Cardiac muscle cell (in vitro differentiated cells and primary cell): ENCODE results near the gene PLSCR4. TPM values are rescaled to one million over a fixed set of nuclear protein-coding genes. Genes with fewer than 3 reads are reported as not detected.

ENCODE experiments used
- DNase-seq, 2 donors: peaks; one replicate each; pipeline versions ENCODE4 v3.0.0 to v3.0.0-alpha.2; 2010 to 2017; ENCODE audit warnings: low read depth in 1 of 2, low spot score in 1 of 2
- H3K27ac ChIP-seq: fragments of 200-600 bp; sonication (generic); 2 replicates; pipeline ENCODE4 v1.5.1; 2016
- H3K27me3 ChIP-seq: fragments of 200-600 bp; sonication (generic); 2 replicates; pipeline ENCODE4 v1.6.0; 2016; ENCODE audit warnings: control low read depth
- H3K36me3 ChIP-seq: fragments of 200-600 bp; sonication (generic); 2 replicates; pipeline ENCODE4 v1.5.1; 2016; ENCODE audit warnings: control low read depth
- H3K4me1 ChIP-seq: fragments of 200-600 bp; sonication (generic); 2 replicates; pipeline ENCODE4 v1.8.1; 2017; ENCODE audit warnings: low read depth, mild to moderate bottlenecking, mixed run types
- H3K4me3 ChIP-seq: fragments of 200-600 bp; sonication (generic); 2 replicates; pipeline ENCODE4 v1.5.1; 2016; ENCODE audit warnings: mild to moderate bottlenecking
- H3K9me3 ChIP-seq: fragments of 200-600 bp; sonication (generic); 2 replicates; pipeline ENCODE4 v1.5.1; 2017; ENCODE audit warnings: low read depth, mild to moderate bottlenecking, control low read depth
- polyA plus RNA-seq: library from polyadenylated mRNA; unstranded; fragments of >200 nt; fragmentation: Nextera tagmentation; extraction: Ambion mirVana; gene quantifications from 2 replicates; pipeline ENCODE4 v1.2.1, GENCODE V29; 2016
- total RNA-seq: library from RNA; depleted of rRNA; stranded (reverse); fragments of >200 nt; gene quantifications from 2 replicates; pipeline ENCODE4 v1.2.3, GENCODE V29; 2016
- TF ChIP-seq, protein P1 (sequence below): IDR thresholded peaks from 2 replicates; pipeline ENCODE4 v1.5.1; 2012; ENCODE audit warnings: low read depth, mild to moderate bottlenecking, low read length

PLSCR4 gene
- total and polyA plus RNA-seq, 2 experiments from 2014 or later, result 1.2 to 1.3 TPM

DNA sequence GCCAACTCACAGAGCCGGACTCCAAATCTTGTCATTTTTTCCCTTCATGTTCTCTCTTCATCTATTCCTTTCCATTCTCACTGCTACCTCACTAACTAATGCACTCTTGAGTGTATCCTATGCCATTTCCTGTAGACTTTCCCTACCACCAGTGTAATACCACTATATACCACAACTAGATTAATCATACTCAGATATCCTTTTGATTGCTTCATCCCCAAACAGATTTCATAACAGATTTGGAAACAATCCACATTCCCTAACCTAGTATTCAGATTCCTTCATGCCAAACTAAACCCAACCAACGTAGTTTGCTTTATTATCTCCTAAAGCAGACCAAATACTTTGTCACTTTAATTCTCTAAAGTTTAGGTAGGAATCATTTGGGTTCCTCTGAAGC lies 87.3 kb downstream of the PLSCR4 start:
- H3K4me1 ChIP-seq, result peaks cover 39% of the 10 kb centered on the region
- TF ChIP-seq, protein P1, sequence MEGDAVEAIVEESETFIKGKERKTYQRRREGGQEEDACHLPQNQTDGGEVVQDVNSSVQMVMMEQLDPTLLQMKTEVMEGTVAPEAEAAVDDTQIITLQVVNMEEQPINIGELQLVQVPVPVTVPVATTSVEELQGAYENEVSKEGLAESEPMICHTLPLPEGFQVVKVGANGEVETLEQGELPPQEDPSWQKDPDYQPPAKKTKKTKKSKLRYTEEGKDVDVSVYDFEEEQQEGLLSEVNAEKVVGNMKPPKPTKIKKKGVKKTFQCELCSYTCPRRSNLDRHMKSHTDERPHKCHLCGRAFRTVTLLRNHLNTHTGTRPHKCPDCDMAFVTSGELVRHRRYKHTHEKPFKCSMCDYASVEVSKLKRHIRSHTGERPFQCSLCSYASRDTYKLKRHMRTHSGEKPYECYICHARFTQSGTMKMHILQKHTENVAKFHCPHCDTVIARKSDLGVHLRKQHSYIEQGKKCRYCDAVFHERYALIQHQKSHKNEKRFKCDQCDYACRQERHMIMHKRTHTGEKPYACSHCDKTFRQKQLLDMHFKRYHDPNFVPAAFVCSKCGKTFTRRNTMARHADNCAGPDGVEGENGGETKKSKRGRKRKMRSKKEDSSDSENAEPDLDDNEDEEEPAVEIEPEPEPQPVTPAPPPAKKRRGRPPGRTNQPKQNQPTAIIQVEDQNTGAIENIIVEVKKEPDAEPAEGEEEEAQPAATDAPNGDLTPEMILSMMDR, result peak; percentile 21

DNA sequence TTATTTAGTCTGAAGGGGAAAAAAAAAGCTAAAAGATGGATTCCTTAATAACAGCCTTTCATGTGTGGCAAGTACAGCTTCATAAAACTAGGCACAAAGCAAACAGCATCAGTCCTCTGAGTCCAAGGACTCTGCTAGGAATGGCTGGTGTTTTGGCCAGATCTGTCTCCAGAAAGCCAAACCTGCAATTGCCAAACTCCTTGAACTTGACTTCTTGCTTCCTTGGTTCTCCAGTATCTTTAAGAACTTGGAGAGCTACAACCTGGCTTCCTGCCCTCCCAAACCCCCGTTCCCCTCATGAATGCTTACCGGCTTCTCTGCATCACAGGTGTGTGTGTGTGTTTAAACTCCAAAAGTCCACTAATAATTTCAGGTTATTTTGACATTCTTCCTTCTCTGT lies 88.3 kb downstream of the PLSCR4 start:
- peak overlapping the region; percentile 91 for H3K27ac ChIP-seq
- TF ChIP-seq, protein P1, result no peak
- no peak for DNase-seq
- H3K4me3 ChIP-seq, result no peak overlapping the region
- H3K4me1 ChIP-seq, result peaks cover 48% of the 10 kb centered on the region
- no peaks in the 10 kb centered on the region for H3K9me3 ChIP-seq
- no peaks in the 10 kb centered on the region for H3K36me3 ChIP-seq
- H3K27me3 ChIP-seq, result no peaks in the 10 kb centered on the region

More for the DNA sequence above, 87.3 kb downstream of the PLSCR4 start:
- H3K36me3 ChIP-seq, result no peaks in the 10 kb centered on the region
- H3K27me3 ChIP-seq, result no peaks in the 10 kb centered on the region
- peak in 1 of 2 donors; percentile 95 for DNase-seq
- H3K4me3 ChIP-seq, result no peak overlapping the region
- H3K27ac ChIP-seq, result no peak overlapping the region
- no peaks in the 10 kb centered on the region for H3K9me3 ChIP-seq

DNA sequence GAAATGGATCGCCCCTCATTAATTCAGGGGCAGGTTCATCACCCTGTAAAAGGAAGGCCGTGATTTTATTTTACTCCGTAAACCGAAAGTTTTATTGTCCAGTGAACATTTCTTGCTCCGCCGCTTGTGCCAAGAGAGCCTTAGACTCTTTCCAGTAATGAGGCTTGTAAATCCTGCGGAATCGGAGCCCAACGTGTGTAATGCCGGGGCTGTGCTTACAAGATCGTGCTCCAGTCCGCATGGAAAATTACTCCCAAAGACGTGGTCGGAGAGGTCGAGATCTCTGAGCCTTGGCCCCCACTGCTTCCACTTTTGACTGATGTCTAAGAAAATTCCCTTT lies 89.3 kb downstream of the PLSCR4 start:
- peak overlapping the region; percentile 91 for H3K27ac ChIP-seq
- TF ChIP-seq, protein P1, result no peak
- H3K4me3 ChIP-seq, result peak overlapping the region; percentile 79
- DNase-seq, result peak in 1 of 2 donors; percentile 75
- H3K4me1 ChIP-seq, result peaks cover 49% of the 10 kb centered on the region
- H3K36me3 ChIP-seq, result no peaks in the 10 kb centered on the region
- no peaks in the 10 kb centered on the region for H3K9me3 ChIP-seq
- no peaks in the 10 kb centered on the region for H3K27me3 ChIP-seq

DNA sequence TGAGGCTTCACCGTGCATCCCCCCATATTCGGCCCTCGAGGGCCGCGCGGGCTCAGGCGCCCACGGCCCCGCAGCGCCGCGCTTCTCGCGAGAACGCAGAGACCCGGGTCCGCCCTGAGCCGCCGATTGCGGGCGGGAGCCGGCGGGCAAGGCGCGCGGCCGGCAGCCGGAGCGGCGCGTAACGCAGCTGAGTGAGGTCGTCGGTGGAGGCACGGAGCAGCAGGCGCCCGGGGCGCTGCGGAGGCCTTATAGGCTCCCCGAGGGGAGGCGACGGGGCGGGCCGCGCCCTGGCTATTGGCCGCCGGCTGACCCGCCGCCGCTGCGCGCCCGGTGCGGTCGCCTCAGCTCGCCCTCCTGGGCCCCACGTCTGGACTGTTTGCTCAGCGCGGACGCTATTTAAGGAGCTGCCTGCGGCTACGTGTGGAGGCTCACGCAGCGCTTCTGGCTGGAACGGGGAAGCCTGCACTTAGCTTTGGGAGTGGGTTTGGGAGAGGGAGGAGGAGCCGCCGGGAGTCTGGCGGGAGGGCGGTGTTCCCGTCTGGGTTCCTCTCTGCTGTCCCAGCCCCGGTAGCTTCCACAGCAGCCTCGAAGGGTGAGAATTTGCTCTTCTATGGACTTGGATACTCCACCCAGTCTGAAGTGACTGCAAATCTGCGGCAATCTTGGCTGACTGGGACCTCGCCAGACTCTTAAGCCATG lies 89.8 kb downstream of the PLSCR4 start, which contains the start of gene PLOD2:
Gene PLOD2 (minus strand): TSS at position 221 of the 699 bp plus-strand sequence. CDS start 195 bp downstream, at position 26.
- Histone ChIP-seq H3K27ac (peak within 1 kb of the TSS; percentile 91), H3K4me3 (peak within 1 kb of the TSS; percentile 79), H3K4me1 (peaks cover 49% of the 10 kb centered on the region)

DNA sequence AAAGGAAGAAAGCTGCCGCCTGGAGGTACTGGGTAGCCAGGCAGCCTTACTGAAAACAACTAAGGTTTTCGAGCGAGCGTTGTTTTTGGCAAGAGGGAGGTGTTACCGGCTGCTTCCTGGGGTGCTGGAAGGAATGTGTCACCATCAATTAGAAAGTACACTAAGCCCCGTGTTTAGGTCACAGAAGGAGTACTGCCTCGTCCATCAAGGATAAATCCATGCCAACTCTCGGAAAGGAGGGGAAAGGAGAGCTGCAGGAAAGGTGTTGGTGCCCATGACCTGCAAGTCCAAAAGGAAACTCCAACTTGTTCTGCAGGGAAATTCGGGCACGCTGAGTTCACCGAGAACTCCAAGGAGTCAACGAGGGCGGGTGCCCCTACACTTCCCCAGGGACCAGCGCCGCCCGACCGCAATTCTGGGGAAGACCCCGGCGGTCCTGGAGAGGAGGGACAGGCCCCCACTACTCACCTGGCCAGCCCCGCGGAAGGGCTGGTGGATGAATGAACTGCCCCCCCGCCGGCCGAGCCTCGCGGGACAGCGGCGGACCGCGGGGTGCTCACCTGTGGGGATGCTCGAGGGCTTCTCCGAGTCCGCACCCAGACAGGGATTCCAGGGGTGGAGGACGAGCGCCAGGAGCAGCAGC lies 90.5 kb downstream of the PLSCR4 start:
- TF ChIP-seq, protein P1, result peak; percentile 73
- H3K36me3 ChIP-seq, result no peaks in the 10 kb centered on the region
- H3K27me3 ChIP-seq, result no peaks in the 10 kb centered on the region
- H3K4me3 ChIP-seq, result peak overlapping the region; percentile 79
- DNase-seq, result peak; percentile 84 to 88
- no peaks in the 10 kb centered on the region for H3K9me3 ChIP-seq
- peaks cover 48% of the 10 kb centered on the region for H3K4me1 ChIP-seq
- peak overlapping the region; percentile 91 for H3K27ac ChIP-seq

More for the DNA sequence above, 89.8 kb downstream of the PLSCR4 start, which contains the start of gene PLOD2:
- no peaks in the 10 kb centered on the region for H3K36me3 ChIP-seq
- no peaks in the 10 kb centered on the region for H3K27me3 ChIP-seq
- TF ChIP-seq, protein P1, result no peak
- DNase-seq, result peak; percentile 95
- H3K9me3 ChIP-seq, result no peaks in the 10 kb centered on the region
